ENCODE results near the gene F5. TPM values are rescaled to one million over a fixed set of nuclear protein-coding genes. Genes with fewer than 3 reads are reported as not detected.
A peak's percentile ranks its signal among the peaks of the same experiment; 100 is the strongest.

F5 gene
- polyA plus RNA-seq, 1 experiment = not detected

- Histone ChIP-seq H3K9me3 (ENCODE audit: control insufficient read depth, insufficient read depth, low read length) (no peaks in the 10 kb centered on the region), H3K4me3 (ENCODE audit: low read depth, low read length) (no peak overlapping the region), H3K27ac (ENCODE audit: low read depth, low read length) (no peak overlapping the region), H3K27me3 (ENCODE audit: control insufficient read depth, insufficient read depth, low read length) (no peaks in the 10 kb centered on the region)
- no peak for TF ChIP-seq CTCF (IDR thresholded peaks at IDR 0.05; ENCODE audit: low read depth, low read length)
- ChIA-PET CTCF (interaction anchor here (0.9 to 3.0 kb wide), 2 partner anchors 30 to 35 kb away, joined by 3 to 11 read pairs; no protein-coding TSS in a partner anchor), POLR2A (interaction anchor here (1.3 kb wide), 1 partner anchor 25 kb away, joined by 9 read pairs; the partner anchor contains the start of gene SLC19A2)
- peak; percentile 29 for DNase-seq (ENCODE audit: low read depth, low spot score)
Observed at GRCh38 chr1:169511316-169512005, 74.8 kb downstream of the F5 start.

- no peak for TF ChIP-seq CTCF (IDR thresholded peaks at IDR 0.05; ENCODE audit: low read depth, low read length)
- Histone ChIP-seq H3K4me3 (ENCODE audit: low read depth, low read length) (no peak overlapping the region), H3K27me3 (ENCODE audit: control insufficient read depth, insufficient read depth, low read length) (no peaks in the 10 kb centered on the region), H3K27ac (ENCODE audit: low read depth, low read length) (no peak overlapping the region), H3K9me3 (ENCODE audit: control insufficient read depth, insufficient read depth, low read length) (no peaks in the 10 kb centered on the region)
- POLR2A ChIA-PET = no interaction called here
- CTCF ChIA-PET = interaction anchor here (1.3 to 3.0 kb wide), 2 partner anchors 37 to 39 kb away, joined by 3 to 11 read pairs; no protein-coding TSS in a partner anchor
- no peak for DNase-seq (ENCODE audit: low read depth, low spot score)
Observed at GRCh38 chr1:169510060-169510459, 76.2 kb downstream of the F5 start.

GRCh38 chr1:169509354-169509753, 76.9 kb downstream of the F5 start:
- no peak overlapping the region for H3K4me3 ChIP-seq (ENCODE audit: low read depth, low read length)
- DNase-seq (ENCODE audit: low read depth, low spot score) = no peak
- CTCF ChIA-PET = interaction anchor here (1.2 to 3.0 kb wide), 3 partner anchors 13 to 40 kb away, joined by 3 to 11 read pairs (median 3); no protein-coding TSS in a partner anchor

GRCh38 chr1:169508432-169509338, 77.6 kb downstream of the F5 start:
- Histone ChIP-seq H3K27ac (ENCODE audit: low read depth, low read length) (no peak overlapping the region), H3K4me3 (ENCODE audit: low read depth, low read length) (no peak overlapping the region), H3K9me3 (ENCODE audit: control insufficient read depth, insufficient read depth, low read length) (no peaks in the 10 kb centered on the region), H3K27me3 (ENCODE audit: control insufficient read depth, insufficient read depth, low read length) (no peaks in the 10 kb centered on the region)
- no peak for TF ChIP-seq CTCF (IDR thresholded peaks at IDR 0.05; ENCODE audit: low read depth, low read length)
- ChIA-PET POLR2A (no interaction called here), CTCF (interaction anchor here (1.2 to 3.0 kb wide), 2 partner anchors 12 to 38 kb away, joined by 3 to 11 read pairs; no protein-coding TSS in a partner anchor)
- no peak for DNase-seq (ENCODE audit: low read depth, low spot score)

More at GRCh38 chr1:169509354-169509753, 76.9 kb downstream of the F5 start:
- no peaks in the 10 kb centered on the region for H3K27me3 ChIP-seq (ENCODE audit: control insufficient read depth, insufficient read depth, low read length)
- no peaks in the 10 kb centered on the region for H3K9me3 ChIP-seq (ENCODE audit: control insufficient read depth, insufficient read depth, low read length)
- TF ChIP-seq CTCF (IDR thresholded peaks at IDR 0.05; ENCODE audit: low read depth, low read length) = no peak
- POLR2A ChIA-PET = no interaction called here
- no peak overlapping the region for H3K27ac ChIP-seq (ENCODE audit: low read depth, low read length)

Measured in AG04450 (cell line).